HG02885 (cell line): ENCODE measurements around the gene TCF12.

ENCODE experiments used
- ATAC-seq: cut with Tn5 transposase; IDR thresholded peaks from one replicate; pipeline ENCODE4 v1.9.1; 2021; ENCODE audit warnings: mild to moderate bottlenecking; ENCODE audit not compliant: unreplicated experiment, poor library complexity

TCF12 gene

DNA sequence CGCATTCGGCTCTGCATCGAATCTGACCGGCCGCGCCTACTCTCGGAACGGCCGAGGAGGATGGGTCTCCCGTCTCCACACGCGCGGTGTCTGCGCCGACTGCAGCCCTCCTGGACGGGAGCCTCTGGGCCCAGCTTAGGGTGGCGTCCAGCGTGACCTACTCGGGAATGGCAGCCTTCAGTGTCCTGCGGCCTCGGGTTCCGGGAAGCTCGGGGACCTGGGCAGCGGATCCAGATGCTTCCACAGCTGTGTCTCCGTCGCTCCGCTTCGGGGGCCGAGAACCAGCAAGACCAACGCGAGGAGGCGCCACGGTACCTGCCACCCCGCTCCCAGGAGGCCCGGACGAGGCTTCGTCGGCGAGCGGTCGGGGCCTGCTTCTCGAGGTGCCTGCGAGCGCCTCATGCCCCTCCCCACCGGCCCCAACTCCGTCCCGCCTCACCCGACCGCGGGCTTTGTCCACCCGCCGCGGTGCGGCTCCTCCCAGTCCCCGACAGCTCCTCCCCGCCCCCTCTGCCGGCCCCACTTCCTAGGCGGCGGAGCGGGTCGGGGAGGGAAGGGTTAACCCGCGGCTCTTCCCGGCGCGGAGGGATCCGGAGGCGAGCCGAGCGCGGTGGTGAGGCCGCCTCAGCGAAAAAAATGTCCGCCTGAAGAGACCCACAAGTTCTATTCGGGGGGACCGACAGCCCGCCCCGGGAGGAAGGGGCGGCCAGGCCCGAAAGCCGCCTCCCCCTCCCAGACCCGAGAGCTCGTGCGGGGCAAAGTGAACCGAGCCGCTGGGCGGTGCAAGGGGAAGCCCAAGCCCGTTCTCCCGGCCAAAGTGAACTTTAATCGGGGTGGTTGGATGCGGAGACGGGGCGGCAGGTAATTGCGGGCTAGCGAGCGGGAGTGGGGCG lies at the start of gene TCF12:
TSS of gene TCF12 (plus strand) at position 599 of the 893 bp plus-strand sequence. CDS start 1,270 bp downstream, outside the sequence.
- peak; percentile 81 for ATAC-seq

DNA sequence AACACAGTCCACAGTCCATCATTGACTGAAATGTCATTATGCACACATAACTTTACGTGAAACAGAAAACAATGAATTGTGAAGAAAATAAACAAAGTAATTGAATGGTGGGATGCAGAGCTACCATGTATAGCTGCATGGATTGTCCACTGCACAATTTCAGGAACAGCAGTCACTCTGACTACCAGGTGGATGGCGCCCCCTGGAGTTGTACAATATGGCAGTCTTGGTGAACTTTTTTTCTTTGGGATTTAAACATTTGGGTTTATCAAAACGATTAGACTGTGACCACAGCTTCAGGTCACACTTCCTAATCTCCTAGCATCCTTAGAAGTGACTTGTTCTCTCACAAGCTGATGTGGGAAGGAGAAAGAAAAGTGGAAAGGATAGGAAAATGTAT lies 48.9 kb upstream of the TCF12 start:
- no peak for ATAC-seq

DNA sequence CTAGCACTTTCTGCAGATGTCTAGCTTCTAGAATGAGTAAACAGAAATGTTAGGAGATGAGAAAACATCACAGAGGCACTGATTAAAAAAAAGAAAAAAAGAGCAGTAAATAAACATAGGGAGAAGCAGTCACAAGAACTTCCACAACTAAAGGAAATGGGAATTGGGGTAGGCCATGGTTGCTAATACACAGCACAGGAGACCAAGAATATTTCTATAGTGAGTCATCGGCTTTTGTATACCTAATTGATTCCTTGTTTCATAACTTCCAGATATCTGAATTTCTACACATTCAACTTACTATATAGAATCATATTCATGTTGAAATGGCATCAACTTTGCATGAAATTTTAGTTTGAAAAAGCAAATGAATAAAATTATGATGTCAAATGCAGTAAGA lies 47.3 kb upstream of the TCF12 start:
- ATAC-seq: no peak

DNA sequence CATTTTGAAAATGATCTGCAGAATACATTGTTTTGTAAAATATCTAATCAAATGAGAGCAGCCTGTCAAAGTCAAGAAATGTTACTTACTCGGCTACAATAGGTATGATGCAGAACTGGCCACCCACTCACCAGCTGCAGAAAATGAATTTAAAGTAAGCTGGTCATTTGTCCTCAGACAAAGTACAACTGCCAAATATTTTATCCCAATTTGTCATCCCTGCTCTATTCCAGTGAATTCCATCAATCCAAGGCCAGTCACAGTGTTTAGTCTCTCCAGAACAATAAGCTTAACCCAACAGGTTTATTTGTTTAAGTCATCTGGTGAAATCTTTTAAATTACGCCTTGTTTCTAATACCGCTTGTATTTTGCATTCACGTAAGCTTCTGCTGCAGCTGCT lies 46.6 kb upstream of the TCF12 start:
- no peak for ATAC-seq

DNA sequence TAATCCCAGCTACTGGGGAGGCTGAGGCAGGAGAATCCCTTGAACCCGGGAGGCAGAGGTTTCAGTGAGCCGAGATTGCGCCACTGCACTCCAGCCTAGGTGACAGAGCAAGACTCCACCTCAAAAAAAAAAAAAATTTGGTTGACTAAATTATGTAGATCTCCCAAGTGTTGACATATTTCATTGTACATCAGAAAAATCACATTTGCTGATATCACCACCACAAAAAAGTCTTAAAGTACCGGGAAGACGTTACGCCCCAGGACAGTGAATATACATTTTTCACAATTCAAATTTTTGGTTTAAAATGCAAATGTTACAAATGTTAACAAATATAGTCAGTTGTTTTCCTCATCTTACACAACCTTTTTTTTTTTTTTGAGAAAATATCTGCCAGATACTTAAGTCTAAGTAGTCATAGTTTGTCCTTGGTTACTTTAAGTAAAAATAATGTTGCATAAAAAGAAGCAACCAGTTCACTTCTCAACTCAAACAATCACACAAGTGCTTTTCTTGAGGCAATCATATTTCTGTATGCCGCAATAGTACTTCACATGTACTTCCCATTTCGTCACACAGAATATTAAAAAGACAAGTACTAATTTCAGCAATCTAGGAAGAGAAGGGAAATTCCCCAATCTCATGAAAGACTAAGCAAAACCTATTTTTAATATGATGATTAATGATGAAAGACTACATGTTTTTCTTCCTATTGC lies 41.0 kb upstream of the TCF12 start:
- no peak for ATAC-seq

DNA sequence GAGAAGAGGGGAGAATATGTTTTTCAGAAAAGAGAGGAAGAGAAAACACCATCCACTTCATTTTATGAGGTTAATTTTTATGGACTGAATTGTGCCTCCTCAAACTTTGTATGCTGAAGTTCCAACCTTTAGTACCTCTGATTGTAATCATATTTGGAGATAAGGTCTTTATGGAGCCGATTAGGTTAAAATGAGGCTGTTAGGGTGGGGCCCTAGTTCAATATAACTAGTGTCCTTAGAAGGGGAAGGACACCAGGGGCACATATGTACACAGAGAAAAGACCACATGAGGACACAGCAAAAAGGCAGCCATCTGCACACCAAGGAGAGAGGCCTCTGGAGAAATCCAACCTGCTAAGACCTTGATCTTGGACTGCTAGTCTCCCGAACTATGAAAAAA lies 38.9 kb upstream of the TCF12 start:
- no peak for ATAC-seq

DNA sequence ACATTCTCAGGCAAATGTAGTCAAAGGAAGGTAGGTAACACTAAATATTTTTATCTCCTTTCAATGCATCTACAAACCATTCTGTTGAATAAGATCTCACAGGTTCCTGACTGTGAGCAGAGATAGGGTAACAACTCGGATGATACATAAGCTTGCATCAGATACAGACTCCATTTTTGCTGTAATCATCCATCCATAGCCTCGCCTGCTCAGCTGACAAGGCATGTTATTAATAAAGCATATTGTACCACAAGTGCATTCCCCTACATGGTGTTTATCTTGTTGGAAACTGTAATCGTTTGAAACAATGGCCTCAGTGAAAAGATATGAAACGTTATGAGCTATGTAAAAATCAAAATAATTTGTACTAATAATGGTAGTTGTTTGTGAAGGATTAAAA lies 35.4 kb upstream of the TCF12 start:
- no peak for ATAC-seq

DNA sequence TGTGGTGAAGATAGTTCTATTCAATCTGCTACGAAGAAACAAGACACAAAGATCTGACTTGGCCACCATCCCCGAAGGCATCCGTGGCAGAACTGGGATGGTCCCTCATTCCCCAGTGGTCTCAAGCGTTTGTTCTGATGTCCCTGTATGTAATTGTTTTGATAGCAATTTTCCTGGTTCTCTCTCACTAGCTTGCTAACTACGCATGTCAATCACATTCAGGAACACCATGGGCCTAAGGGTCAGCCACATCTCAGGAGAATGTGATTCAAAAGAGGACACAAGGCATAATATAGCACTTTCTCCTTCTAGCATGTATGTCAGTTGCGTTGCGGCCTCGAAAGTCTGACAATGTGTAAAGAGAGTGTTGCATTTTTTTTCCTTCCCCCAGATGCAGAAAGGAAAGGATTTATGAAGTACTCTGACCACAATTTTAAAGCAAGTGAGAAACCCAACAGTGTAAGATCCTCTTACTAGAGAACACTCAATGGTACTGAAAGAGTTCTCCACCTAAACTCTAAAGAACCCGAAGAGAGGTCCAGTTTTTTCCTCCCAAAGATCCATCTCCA lies 32.0 kb upstream of the TCF12 start:
- ATAC-seq: peak; percentile 4

DNA sequence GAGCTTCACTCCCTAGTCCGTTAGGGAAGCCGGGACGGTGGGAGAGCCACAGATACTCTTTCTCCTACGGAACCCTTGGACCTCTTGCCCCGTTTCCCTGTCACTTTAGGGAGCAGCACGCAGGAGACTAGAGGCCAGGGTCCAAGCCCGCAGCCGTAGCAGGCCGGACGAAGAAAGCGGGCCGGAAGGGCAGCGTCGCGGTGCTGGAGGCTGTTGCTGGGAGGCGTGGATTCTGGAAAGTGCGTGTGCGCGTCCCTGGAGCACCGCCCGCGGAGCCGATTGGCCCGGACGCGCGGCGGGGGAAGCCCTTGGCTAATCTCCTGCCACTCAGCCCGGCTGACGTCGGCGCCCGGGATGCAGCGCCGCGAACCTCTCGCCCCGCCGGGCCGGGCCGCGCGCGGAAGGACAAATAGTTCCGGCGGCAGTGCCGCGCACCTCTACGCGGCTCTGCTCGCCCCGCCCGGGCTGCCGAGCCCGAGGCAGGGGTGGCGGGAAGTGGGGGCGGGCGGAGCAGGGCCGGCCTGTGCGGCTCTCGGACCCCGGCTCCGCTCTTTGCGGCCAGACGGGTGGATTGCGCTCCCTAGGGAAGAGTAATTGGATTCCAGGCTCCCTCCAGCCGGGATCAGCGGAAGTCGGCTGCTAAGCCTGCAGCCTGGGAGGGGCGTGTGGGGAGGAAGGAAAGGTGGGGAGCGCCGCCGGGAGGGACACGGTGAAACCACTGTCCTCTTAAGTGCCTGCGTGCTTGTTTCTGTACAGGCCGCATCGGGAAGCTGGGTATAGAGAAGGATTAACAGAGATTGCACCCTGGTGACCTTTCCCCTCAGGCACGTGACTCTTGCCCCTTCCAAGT lies 31.3 kb upstream of the TCF12 start:
- peak; percentile 85 for ATAC-seq

DNA sequence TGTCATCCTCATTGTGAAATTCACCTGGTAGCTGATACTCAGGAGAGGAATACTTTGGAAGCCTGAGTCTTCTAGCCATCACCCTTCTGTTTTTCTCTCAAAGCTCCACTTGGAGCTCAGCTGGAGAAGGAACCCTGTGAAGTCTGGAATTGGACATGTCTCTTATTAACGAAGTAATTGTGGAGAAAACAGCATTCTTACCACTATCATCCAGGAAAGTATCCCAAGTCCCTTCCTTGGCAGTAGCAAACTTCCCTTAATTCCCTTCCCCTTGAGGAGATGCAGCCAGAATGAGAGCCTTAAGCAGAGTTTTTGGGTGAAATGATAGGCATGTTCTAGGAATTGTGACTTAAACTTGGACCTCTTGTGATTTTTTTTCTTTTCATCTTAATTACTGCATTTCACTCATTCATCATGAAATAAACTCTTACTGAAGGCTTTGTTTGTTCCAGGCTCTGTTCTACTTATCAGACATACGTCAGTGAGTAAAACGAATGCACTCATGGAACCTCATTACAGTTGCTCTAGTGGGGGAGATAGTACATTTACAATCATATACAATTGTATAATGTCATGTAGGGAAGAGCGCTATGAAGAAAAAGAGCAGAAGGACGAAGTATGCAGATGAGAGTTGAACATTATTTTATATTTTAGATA lies 30.5 kb upstream of the TCF12 start:
- no peak for ATAC-seq

DNA sequence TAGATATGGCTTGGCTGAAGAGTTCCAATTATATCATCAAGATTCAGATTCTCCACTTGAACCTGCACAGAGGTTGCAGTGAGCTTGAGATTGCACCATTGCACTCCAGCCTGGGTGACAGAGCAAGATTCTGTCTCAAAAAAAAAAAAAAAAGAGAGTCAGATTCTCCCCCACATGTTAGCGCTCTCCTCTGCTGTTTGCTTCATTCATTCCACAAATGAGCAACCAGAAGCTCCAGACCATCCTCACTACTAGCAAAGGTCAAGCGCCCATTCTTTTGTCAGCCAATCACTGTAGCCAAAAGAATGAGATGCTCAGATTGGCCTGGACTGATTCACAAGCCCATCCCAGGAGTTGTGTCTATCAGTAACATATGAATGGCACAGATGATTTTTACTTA lies 28.4 kb upstream of the TCF12 start:
- ATAC-seq: no peak

DNA sequence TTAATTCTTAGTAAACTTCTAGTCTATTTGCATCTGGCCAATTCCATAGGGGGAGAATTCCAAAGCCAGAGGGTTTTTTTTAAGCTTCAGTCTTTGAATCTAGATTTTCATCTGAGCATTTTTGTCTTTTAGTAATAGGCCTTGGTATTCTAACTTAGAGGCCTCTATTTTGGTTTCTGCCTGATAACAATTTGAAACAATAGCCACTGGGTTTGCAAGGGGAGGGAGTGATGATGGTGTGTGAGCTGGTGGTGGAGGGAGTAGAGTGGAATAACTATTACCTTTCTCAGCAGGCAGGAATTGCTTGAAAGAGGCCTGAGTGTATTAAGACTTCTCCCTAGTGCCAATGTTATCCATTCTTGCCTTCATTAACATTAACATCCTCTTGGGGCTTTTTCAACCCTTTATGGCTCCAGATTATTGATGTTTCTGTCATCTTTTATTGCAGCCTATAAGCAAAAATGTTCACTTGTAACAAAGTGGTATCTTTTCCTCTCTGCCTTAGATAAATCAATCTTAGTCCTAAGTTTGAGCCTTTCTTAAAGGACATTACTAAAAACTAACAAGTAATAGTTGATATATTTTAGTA lies 26.5 kb upstream of the TCF12 start:
- ATAC-seq: no peak

DNA sequence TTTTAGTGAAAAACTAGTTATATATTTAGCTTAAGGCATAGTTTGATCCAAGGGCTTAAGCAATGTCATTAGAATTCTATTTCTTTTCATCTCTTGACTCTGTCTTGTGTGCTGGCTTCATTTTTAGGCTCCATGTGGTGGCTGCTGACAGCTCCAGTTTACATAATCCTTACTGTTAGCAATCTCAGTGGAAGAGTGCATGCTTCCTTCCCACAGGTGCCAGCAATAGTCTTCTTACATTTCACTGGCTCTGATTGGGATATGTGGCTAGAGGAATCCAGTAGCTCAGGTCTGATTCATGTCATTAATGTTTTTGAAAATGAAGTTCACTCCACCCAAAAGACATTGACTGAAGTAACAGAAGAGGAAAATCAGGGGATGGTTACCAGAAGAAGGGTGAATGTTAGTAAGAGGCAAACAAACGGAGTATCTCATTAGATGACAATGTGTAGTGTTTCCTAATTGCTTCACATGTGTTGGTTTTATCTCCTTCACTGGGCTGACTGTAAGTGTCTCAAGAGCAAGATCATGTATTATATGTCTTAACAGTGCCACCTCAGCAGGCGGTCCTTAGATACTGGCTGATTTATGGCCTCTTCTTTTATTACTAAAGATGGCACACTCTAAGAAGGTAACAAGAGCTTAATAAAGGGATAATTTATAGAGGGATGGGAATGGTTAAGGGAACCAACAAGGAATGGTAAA lies 25.6 kb upstream of the TCF12 start:
- no peak for ATAC-seq

DNA sequence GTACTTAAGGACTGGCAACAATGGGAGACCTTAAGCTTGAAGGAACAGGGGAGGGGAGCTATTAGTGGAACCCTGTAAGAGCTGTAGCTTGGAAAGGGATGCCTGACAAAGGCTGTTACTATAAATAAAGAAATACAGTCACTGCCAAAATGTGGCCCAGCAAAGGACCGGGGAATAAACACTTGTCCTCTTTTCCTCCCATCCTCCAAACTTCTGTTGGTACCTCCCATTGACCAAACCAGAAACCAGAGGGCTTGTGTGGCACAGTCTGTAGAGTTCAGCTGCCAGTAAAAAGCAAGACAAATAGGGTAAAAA lies 25.1 kb upstream of the TCF12 start:
- no peak for ATAC-seq

DNA sequence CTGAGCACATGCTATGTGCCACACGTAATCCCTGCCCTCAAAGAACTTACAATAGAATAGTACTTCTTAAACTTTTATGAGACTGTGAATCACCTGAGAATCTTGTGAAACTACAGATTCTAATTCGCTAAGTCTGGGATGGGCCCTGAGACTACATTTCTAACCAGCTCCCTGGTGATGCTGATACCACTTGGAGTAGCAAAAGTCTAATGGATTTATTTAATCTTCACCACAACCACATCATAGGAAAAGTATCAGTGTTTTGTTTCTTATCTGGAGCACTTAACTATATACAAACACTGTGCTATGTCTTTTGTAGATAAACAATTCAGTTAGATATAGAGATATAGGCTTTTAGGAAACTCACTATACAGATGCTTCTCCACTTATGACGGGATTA lies 23.8 kb upstream of the TCF12 start:
- no peak for ATAC-seq

DNA sequence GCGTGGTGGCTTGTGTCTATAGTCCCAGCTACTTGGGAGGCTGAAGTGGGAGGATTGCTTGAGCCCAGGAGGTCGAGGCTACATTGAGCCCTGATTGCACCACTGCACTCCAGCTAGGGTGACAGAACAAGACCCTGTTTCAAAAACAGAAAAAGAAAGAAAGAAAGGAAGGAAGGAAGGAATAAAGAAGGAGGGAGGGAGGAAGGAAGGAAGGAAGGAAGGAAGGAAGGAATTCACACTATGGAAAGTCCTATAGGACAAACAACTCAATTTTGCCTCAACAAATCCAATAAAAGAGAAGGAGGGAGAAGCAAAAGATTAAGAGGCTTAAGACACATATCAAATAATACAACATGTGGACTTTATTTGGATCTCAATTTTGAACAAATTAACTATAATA lies 16.5 kb upstream of the TCF12 start:
- ATAC-seq: no peak

DNA sequence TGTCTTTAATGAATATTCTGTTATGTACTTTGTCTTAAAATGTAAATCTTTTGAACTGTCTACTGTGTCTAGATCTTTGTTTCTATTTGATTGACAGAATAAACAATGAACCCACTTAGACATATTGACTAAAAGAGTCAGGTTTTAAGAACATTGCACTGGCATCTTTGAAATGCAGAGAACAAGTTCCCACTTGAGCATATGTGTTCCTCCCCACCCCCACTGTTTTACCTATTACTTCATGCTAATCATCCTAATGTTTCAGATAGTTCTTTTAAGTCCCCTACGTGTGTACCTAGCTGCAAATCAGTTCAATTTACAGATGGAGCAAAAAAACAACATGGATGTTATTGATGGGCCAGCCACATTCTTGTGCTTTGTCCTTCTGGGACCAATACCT lies 11.7 kb upstream of the TCF12 start:
- no peak for ATAC-seq

DNA sequence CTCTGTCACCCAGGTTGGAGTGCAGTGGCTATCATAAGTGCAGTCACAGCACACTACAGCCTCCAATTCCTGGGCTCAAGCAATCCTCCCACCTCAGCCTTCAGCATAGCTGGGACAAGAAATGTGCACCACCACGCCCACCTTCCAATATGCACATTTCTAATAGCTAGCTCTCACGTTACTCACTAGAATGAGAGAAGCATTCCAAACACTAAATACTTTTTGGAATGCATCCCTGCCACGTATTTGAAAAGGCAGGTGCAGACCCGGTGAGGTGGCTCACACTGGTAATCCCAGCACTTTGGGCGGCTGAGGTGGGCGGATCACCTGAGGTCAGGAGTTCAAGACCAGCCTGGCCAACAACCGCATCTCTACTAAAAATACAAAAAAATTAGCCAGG lies 7.6 kb upstream of the TCF12 start:
- no peak for ATAC-seq

DNA sequence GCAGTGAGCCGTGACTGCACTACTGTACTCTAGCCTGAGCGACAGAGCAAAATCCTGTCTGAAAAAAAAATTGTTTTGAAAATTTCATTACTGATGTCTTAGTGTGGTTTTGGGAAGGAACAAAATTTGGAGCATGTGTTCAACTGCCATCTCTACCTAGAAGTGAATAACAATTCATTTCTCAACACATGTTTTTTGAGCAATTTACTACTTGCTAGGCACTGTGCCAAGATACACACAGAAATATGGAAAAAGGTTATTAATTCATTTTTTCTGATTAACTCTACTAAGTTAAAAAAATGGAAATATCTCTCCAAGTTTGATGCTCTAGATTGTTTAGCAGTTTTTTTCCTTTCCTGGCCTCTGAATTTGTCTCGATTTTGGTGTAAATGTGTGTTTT lies 5.2 kb upstream of the TCF12 start:
- ATAC-seq: no peak
